GM19240 (cell line): ENCODE results near the gene PLEKHA6.

Experiments used
- DNase-seq: peaks from one replicate; pipeline ENCODE4 v3.0.0; 2011; ENCODE audit warnings: low spot score; ENCODE audit not compliant: insufficient read length

PLEKHA6 gene

GRCh38 chr1:204383163-204383904 lies 23.6 kb upstream of the PLEKHA6 start:
- no peak for DNase-seq

GRCh38 chr1:204382714-204383083 lies 23.0 kb upstream of the PLEKHA6 start:
- DNase-seq = no peak

- DNase-seq = no peak
These were observed 20.6 kb upstream of the PLEKHA6 start for GRCh38 chr1:204380293-204380831.

- DNase-seq = no peak
These were observed 18.3 kb upstream of the PLEKHA6 start for GRCh38 chr1:204377800-204378668.

- no peak for DNase-seq
These were observed 17.4 kb upstream of the PLEKHA6 start for GRCh38 chr1:204376919-204377799.

GRCh38 chr1:204376465-204376864 lies 16.7 kb upstream of the PLEKHA6 start:
- DNase-seq = no peak

- no peak for DNase-seq
These were observed 14.2 kb upstream of the PLEKHA6 start for GRCh38 chr1:204373911-204374310.

GRCh38 chr1:204370176-204370575 lies 10.4 kb upstream of the PLEKHA6 start:
- DNase-seq = no peak

- DNase-seq = no peak
These were observed 9.4 kb upstream of the PLEKHA6 start for GRCh38 chr1:204368996-204369726.

- DNase-seq = no peak
These were observed 8.2 kb upstream of the PLEKHA6 start for GRCh38 chr1:204367956-204368355.

GRCh38 chr1:204367193-204367858 lies 7.6 kb upstream of the PLEKHA6 start:
- DNase-seq = no peak

GRCh38 chr1:204366759-204367158 lies 7.0 kb upstream of the PLEKHA6 start:
- no peak for DNase-seq

- peak; percentile 69 for DNase-seq
These were observed 3.8 kb upstream of the PLEKHA6 start for GRCh38 chr1:204363335-204364114.

- DNase-seq = no peak
These were observed 3.2 kb upstream of the PLEKHA6 start for GRCh38 chr1:204362984-204363334.

- DNase-seq = no peak
These were observed 2.1 kb upstream of the PLEKHA6 start for GRCh38 chr1:204361781-204362180.

GRCh38 chr1:204361341-204361771 lies 1.6 kb upstream of the PLEKHA6 start:
- DNase-seq = no peak

GRCh38 chr1:204360314-204360713 lies 585 bp upstream of the PLEKHA6 start:
- DNase-seq = no peak

GRCh38 chr1:204359131-204359473 lies 627 bp downstream of the PLEKHA6 start:
- no peak for DNase-seq

GRCh38 chr1:204358605-204359004 lies 1.1 kb downstream of the PLEKHA6 start:
- DNase-seq = no peak
